HepG2 (cell line): ENCODE results near the gene TRNP1. TPM values are rescaled to one million over a fixed set of nuclear protein-coding genes. Genes with fewer than 3 reads are reported as not detected.

ENCODE experiments used
- AKAP8 ChIP-seq: sonication (generic); formaldehyde crosslinking; IDR thresholded peaks from 2 replicates; pipeline ENCODE4 v1.5.1; 2020; ENCODE audit warnings: mild to moderate bottlenecking, missing genetic modification reagents
- EP300 ChIP-seq, 3 experiments: sonication (generic) in 1 of 3; formaldehyde crosslinking in 1 of 3; IDR thresholded peaks; 2 replicates each; pipeline versions ENCODE4 v1.5.1 to v1.6.1; 2011 to 2020; ENCODE audit warnings: low read depth in 2 of 3, low read length in 2 of 3, borderline replicate concordance in 1 of 3, improper control_type of control experiment in 1 of 3, mild to moderate bottlenecking in 1 of 3, missing genetic modification reagents in 1 of 3, moderate library complexity in 1 of 3
- ETV5 ChIP-seq: IDR thresholded peaks from 2 replicates; pipeline ENCODE4 v1.6.1; 2018; ENCODE audit warnings: missing biosample characterization, missing genetic modification reagents, inconsistent platforms, borderline replicate concordance
- GABPA ChIP-seq, 2 experiments: IDR thresholded peaks; 2 replicates each; pipeline ENCODE4 v1.6.1; 2011 to 2016; ENCODE audit warnings: low read depth in 2 of 2, low read length in 1 of 2, missing biosample characterization in 1 of 2, missing genetic modification characterization in 1 of 2
- MAFG ChIP-seq: sonication (generic); formaldehyde crosslinking; IDR thresholded peaks from 2 replicates; pipeline ENCODE4 v1.5.1; 2020; ENCODE audit warnings: mild to moderate bottlenecking, missing genetic modification reagents
- MTA1 ChIP-seq: sonication (generic); formaldehyde crosslinking; IDR thresholded peaks from 2 replicates; pipeline ENCODE4 v1.4.0; 2020; ENCODE audit warnings: missing genetic modification reagents, mild to moderate bottlenecking, borderline replicate concordance
- NR2F2 ChIP-seq: IDR thresholded peaks from 2 replicates; pipeline ENCODE4 v1.6.1; 2012; ENCODE audit warnings: low read depth, inconsistent platforms, borderline replicate concordance
- RXRA ChIP-seq: sonication (generic); formaldehyde crosslinking; IDR thresholded peaks from 2 replicates; pipeline ENCODE4 v1.5.1; 2020; ENCODE audit warnings: missing genetic modification reagents
- SIN3B ChIP-seq: fragments of 150-350 bp; IDR thresholded peaks from 2 replicates; pipeline ENCODE4 v1.6.1; 2014; ENCODE audit warnings: low read length
- TBX2 ChIP-seq: sonication (generic); formaldehyde crosslinking; IDR thresholded peaks from 2 replicates; pipeline ENCODE4 v1.5.0; 2020; ENCODE audit warnings: missing genetic modification reagents, mild to moderate bottlenecking, borderline replicate concordance
- YEATS2 ChIP-seq: sonication (generic); formaldehyde crosslinking; IDR thresholded peaks from 2 replicates; pipeline ENCODE4 v1.4.0; 2020; ENCODE audit warnings: missing genetic modification reagents, borderline replicate concordance
- ZNF24 ChIP-seq: fragments of 450-650 bp; IDR thresholded peaks from 2 replicates; pipeline ENCODE4 v1.6.1; 2017; ENCODE audit warnings: antibody characterized with exemption, mild to moderate bottlenecking
- ZNF775 ChIP-seq: sonication (generic); formaldehyde crosslinking; IDR thresholded peaks from 2 replicates; pipeline ENCODE4 v1.4.0; 2020; ENCODE audit warnings: missing genetic modification reagents, mild to moderate bottlenecking, moderate library complexity, borderline replicate concordance
- ZNF776 ChIP-seq: sonication (generic); formaldehyde crosslinking; IDR thresholded peaks from 2 replicates; pipeline ENCODE4 v1.4.0; 2020; ENCODE audit warnings: mild to moderate bottlenecking, missing genetic modification reagents
- ZSCAN25 ChIP-seq: sonication (generic); formaldehyde crosslinking; IDR thresholded peaks from 2 replicates; pipeline ENCODE4 v1.8.0; 2022; ENCODE audit warnings: mild to moderate bottlenecking, missing genetic modification reagents
- polyA plus RNA-seq, 8 experiments: library from polyadenylated mRNA; depleted of rRNA in 3 of 8; stranded (reverse) in 7 of 8; unstranded in 1 of 8; fragments of >200 nt; fragmentation: Illumina TruSeq in 4 of 8; extraction: Trizol in 4 of 8; gene quantifications; 2 replicates each; pipeline versions ENCODE4 v1.2.1 to v1.2.3, GENCODE V29; 2011 to 2016; ENCODE audit warnings: low read depth in 4 of 8, missing spikeins in 1 of 8, mixed read lengths in 1 of 8; ENCODE audit not compliant: insufficient read depth in 1 of 8
- total RNA-seq, 5 experiments: library from RNA; depleted of rRNA; stranded (reverse); fragments of >200 nt; fragmentation: Illumina TruSeq; extraction: Trizol; gene quantifications; 2 replicates each; pipeline ENCODE4 v1.2.3, GENCODE V29; 2016; ENCODE audit warnings: low read depth in 1 of 5
- TF ChIP-seq, protein P1 (sequence below), 2 experiments: fragments of 450-650 bp in 1 of 2; sonication (generic) in 1 of 2; formaldehyde crosslinking in 1 of 2; IDR thresholded peaks; 2 replicates each; pipeline versions ENCODE4 v1.6.1 to v1.8.0; 2016 to 2022; ENCODE audit warnings: antibody characterized with exemption in 1 of 2, mild to moderate bottlenecking in 1 of 2, missing genetic modification reagents in 1 of 2
- TF ChIP-seq, protein P2 (sequence below): sonication (generic); formaldehyde crosslinking; IDR thresholded peaks from 2 replicates; pipeline ENCODE4 v1.4.0; 2020; ENCODE audit warnings: low read depth, mild to moderate bottlenecking, missing genetic modification reagents

The TRNP1 gene
- total and polyA plus RNA-seq, 2 of the 13 experiments (the other 11 are each of a cell fraction or from before 2014, with no cell fraction given) = 42.0 to 158 TPM

DNA sequence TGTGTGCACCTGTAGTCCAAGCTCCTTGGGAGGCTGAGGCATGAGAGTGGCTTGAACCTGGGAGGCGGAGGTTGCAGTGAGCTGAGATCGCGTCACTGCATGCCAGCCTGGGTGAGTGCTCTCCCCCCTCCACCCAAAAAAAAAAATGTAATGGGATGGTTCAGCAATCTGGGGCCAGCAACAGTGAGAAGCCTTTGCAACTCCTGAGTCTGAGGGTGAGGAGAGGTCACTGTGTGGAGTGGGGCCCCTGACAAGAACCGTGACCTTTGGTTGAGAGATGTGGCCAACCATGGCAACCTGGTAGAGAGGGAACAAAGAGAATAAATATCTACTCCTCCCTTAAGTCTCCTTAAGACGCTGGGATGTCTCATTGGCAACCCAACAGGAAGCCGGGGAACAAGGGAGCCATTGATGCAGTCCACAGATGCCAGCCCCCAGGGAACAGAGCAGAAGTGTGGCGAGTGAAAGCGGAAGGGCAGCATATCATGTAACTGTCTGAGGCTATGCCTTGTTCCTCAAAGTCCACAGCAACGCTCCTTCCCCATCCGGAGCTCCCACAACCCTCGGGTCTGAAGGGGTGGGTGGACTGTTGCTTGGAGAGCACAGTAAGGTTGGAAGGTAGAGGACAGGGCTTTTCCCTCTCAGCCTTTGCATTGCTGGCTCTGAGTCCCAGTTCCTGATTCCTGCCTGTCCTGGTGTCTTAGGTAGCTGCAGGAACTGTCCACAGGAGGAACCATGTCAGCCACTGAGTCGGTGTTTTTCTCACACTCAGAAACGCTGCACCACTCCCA, 8.3 kb downstream of the TRNP1 start (continued):
- TF ChIP-seq, protein P1, sequence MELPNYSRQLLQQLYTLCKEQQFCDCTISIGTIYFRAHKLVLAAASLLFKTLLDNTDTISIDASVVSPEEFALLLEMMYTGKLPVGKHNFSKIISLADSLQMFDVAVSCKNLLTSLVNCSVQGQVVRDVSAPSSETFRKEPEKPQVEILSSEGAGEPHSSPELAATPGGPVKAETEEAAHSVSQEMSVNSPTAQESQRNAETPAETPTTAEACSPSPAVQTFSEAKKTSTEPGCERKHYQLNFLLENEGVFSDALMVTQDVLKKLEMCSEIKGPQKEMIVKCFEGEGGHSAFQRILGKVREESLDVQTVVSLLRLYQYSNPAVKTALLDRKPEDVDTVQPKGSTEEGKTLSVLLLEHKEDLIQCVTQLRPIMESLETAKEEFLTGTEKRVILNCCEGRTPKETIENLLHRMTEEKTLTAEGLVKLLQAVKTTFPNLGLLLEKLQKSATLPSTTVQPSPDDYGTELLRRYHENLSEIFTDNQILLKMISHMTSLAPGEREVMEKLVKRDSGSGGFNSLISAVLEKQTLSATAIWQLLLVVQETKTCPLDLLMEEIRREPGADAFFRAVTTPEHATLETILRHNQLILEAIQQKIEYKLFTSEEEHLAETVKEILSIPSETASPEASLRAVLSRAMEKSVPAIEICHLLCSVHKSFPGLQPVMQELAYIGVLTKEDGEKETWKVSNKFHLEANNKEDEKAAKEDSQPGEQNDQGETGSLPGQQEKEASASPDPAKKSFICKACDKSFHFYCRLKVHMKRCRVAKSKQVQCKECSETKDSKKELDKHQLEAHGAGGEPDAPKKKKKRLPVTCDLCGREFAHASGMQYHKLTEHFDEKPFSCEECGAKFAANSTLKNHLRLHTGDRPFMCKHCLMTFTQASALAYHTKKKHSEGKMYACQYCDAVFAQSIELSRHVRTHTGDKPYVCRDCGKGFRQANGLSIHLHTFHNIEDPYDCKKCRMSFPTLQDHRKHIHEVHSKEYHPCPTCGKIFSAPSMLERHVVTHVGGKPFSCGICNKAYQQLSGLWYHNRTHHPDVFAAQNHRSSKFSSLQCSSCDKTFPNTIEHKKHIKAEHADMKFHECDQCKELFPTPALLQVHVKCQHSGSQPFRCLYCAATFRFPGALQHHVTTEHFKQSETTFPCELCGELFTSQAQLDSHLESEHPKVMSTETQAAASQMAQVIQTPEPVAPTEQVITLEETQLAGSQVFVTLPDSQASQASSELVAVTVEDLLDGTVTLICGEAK (IDR thresholded peaks at IDR 0.05) = no peak
- TF ChIP-seq, protein P1 (CRISPR knock-in tag; IDR thresholded peaks at IDR 0.05) = no peak
- peak; percentile 57; the same call in 1 of the 2 replicates for TF ChIP-seq NR2F2
- TF ChIP-seq ZNF776 (CRISPR knock-in tag) = 0 out of 2 replicates have a peak, but pooled peaks have one; percentile 48
- 0 out of 2 replicates have a peak, but pooled peaks have one; percentile 25 for TF ChIP-seq ZSCAN25 (CRISPR knock-in tag)
- TF ChIP-seq ETV5 = peak; percentile 41; the same call in 1 of the 2 replicates
- TF ChIP-seq ZNF24 = no peak
- peak; percentile 70 for TF ChIP-seq MTA1
- TF ChIP-seq TBX2 (CRISPR knock-in tag) = 0 out of 2 replicates have a peak, but pooled peaks have one; percentile 11
- TF ChIP-seq YEATS2 = peak; percentile 20; the same call in 1 of the 2 replicates
- no peak for TF ChIP-seq MAFG (CRISPR knock-in tag)
- no peak for TF ChIP-seq ZNF775 (CRISPR knock-in tag)
- peak; percentile 81; the same call in 1 of the 2 replicates for TF ChIP-seq AKAP8 (CRISPR knock-in tag)
- no peak for TF ChIP-seq SIN3B
- peak in 1 of 2 experiments; percentile 17; a peak in 1 of 4 replicates for TF ChIP-seq EP300 (IDR thresholded peaks at IDR 0.05; ENCODE audit: low read depth in 2 of 2, low read length in 2 of 2)
- TF ChIP-seq EP300 (CRISPR knock-in tag; IDR thresholded peaks at IDR 0.05; ENCODE audit: borderline replicate concordance) = no peak
- TF ChIP-seq GABPA (IDR thresholded peaks at IDR 0.05; ENCODE audit: low read depth, low read length) = no peak
- TF ChIP-seq GABPA (CRISPR knock-in tag; IDR thresholded peaks at IDR 0.05; ENCODE audit: low read depth) = 0 out of 2 replicates have a peak, but pooled peaks have one; percentile 19
- TF ChIP-seq, protein P2, sequence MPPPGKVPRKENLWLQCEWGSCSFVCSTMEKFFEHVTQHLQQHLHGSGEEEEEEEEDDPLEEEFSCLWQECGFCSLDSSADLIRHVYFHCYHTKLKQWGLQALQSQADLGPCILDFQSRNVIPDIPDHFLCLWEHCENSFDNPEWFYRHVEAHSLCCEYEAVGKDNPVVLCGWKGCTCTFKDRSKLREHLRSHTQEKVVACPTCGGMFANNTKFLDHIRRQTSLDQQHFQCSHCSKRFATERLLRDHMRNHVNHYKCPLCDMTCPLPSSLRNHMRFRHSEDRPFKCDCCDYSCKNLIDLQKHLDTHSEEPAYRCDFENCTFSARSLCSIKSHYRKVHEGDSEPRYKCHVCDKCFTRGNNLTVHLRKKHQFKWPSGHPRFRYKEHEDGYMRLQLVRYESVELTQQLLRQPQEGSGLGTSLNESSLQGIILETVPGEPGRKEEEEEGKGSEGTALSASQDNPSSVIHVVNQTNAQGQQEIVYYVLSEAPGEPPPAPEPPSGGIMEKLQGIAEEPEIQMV (CRISPR knock-in tag) = 0 out of 2 replicates have a peak, but pooled peaks have one; percentile 50
- peak; percentile 47; the same call in 1 of the 2 replicates for TF ChIP-seq RXRA (CRISPR knock-in tag)
